GM19238 (cell line): ENCODE data around the gene LMNTD2.
A peak's percentile ranks its signal among the peaks of the same experiment; 100 is the strongest.
"Not testable (repeated sequence)": the region's sequence is repeated elsewhere in the genome, so short reads cannot be mapped to it uniquely, and the experiment has no call there.

Source experiments
- DNase-seq: peaks from one replicate; pipeline ENCODE4 v3.0.0; 2011; ENCODE audit warnings: low spot score; ENCODE audit not compliant: insufficient read length

LMNTD2 gene

GRCh38 chr11:535210-535518, 25.4 kb downstream of the LMNTD2 start:
- no peak for DNase-seq

GRCh38 chr11:534396-535209, 25.9 kb downstream of the LMNTD2 start:
- DNase-seq: peak; percentile 45

- DNase-seq: no peak
These were observed 26.7 kb downstream of the LMNTD2 start for GRCh38 chr11:533586-534395.

- DNase-seq: no peak
These were observed 27.5 kb downstream of the LMNTD2 start for GRCh38 chr11:532986-533585.

- no peak for DNase-seq
These were observed 28.0 kb downstream of the LMNTD2 start for GRCh38 chr11:532527-532985.

GRCh38 chr11:531919-532526, 28.5 kb downstream of the LMNTD2 start:
- no peak for DNase-seq

GRCh38 chr11:530960-531831, 29.3 kb downstream of the LMNTD2 start:
- DNase-seq: no peak

- DNase-seq: no peak
These were observed 30.7 kb downstream of the LMNTD2 start for GRCh38 chr11:529728-530411.

GRCh38 chr11:528815-529727, 31.5 kb downstream of the LMNTD2 start:
- DNase-seq: no peak

- no peak for DNase-seq
These were observed 32.2 kb downstream of the LMNTD2 start for GRCh38 chr11:528166-528814.

- no peak for DNase-seq
These were observed 34.3 kb downstream of the LMNTD2 start for GRCh38 chr11:526192-526591.

GRCh38 chr11:521177-521688, 39.3 kb downstream of the LMNTD2 start:
- DNase-seq: no peak

GRCh38 chr11:520428-521176, 39.9 kb downstream of the LMNTD2 start:
- no peak for DNase-seq

GRCh38 chr11:518463-519202, 41.9 kb downstream of the LMNTD2 start:
- DNase-seq: peak; percentile 92

- DNase-seq: not testable (repeated sequence)
These were observed 43.4 kb downstream of the LMNTD2 start for GRCh38 chr11:516918-517685.

- DNase-seq: no peak
These were observed 44.1 kb downstream of the LMNTD2 start for GRCh38 chr11:516400-516799.
